MCF 10A (cell line): ENCODE results near the gene C9orf85. TPM values are rescaled to one million over a fixed set of nuclear protein-coding genes. Genes with fewer than 3 reads are reported as not detected.
"Not testable (repeated sequence)": the region's sequence is repeated elsewhere in the genome, so short reads cannot be mapped to it uniquely, and the experiment has no call there.

Experiments
- BruUV-seq: library from RNA; stranded (reverse); fragments of 400-500 nt; replicated peaks from 2 replicates; lab custom pipeline; 2021; lab: Mats Ljungman, UMichigan
- CTCF ChIA-PET: fragments of 300-600 bp; sonication (Branson Sonifier 250); formaldehyde crosslinking; extraction: SDS; loops from one replicate; lab custom pipeline; 2021; ENCODE audit warnings: antibody characterized with exemption, inconsistent platforms; lab: Yijun Ruan, JAX
- POLR2A ChIA-PET: fragments of 300-600, 350-650 bp; sonication (Branson Sonifier 250); formaldehyde crosslinking; extraction: SDS; loops from one replicate; lab custom pipeline; 2020; ENCODE audit warnings: antibody characterized with exemption, inconsistent platforms; lab: Yijun Ruan, JAX
- DNase-seq: peaks from one replicate; pipeline ENCODE4 v3.0.0-alpha.2; 2018; ENCODE audit not compliant: unreplicated experiment
- H3K27ac Mint-ChIP-seq: one replicate; pipeline ENCODE4 v1.8.0; 2022; ENCODE audit warnings: mild to moderate bottlenecking, low read depth, mixed read lengths; ENCODE audit not compliant: unreplicated experiment
- H3K27me3 Mint-ChIP-seq: one replicate; pipeline ENCODE4 v1.8.0; 2022; ENCODE audit warnings: mixed read lengths; ENCODE audit not compliant: insufficient read depth, unreplicated experiment
- H3K36me3 Mint-ChIP-seq: one replicate; pipeline ENCODE4 v1.8.0; 2022; ENCODE audit warnings: mild to moderate bottlenecking, moderate library complexity, mixed read lengths; ENCODE audit not compliant: insufficient read depth, unreplicated experiment
- H3K4me1 Mint-ChIP-seq: one replicate; pipeline ENCODE4 v1.8.0; 2022; ENCODE audit warnings: mixed read lengths; ENCODE audit not compliant: insufficient read depth, unreplicated experiment
- H3K4me3 Mint-ChIP-seq: one replicate; pipeline ENCODE4 v1.8.0; 2022; ENCODE audit warnings: mild to moderate bottlenecking, moderate library complexity, mixed read lengths; ENCODE audit not compliant: unreplicated experiment
- H3K9me3 Mint-ChIP-seq: one replicate; pipeline ENCODE4 v1.8.0; 2022; ENCODE audit warnings: mixed read lengths; ENCODE audit not compliant: unreplicated experiment
- intact Hi-C: fragments of 100-400 bp; cut with micrococcal nuclease; formaldehyde crosslinking; loops from 2 replicates; pipeline ENCODE4 v1.14.1; 2022
- total RNA-seq: library from RNA; stranded (reverse); gene quantifications from 2 replicates; pipeline ENCODE4 v1.2.3, GENCODE V29; 2022
- TF ChIP-seq, protein P1 (sequence below): fragments of 200-600 bp; IDR thresholded peaks from one replicate; pipeline ENCODE4 v1.8.0; 2022; ENCODE audit warnings: antibody characterized with exemption, mild to moderate bottlenecking; ENCODE audit not compliant: unreplicated experiment

The C9orf85 gene
- total RNA-seq, 1 experiment from 2014 or later, result 19.6 TPM

DNA sequence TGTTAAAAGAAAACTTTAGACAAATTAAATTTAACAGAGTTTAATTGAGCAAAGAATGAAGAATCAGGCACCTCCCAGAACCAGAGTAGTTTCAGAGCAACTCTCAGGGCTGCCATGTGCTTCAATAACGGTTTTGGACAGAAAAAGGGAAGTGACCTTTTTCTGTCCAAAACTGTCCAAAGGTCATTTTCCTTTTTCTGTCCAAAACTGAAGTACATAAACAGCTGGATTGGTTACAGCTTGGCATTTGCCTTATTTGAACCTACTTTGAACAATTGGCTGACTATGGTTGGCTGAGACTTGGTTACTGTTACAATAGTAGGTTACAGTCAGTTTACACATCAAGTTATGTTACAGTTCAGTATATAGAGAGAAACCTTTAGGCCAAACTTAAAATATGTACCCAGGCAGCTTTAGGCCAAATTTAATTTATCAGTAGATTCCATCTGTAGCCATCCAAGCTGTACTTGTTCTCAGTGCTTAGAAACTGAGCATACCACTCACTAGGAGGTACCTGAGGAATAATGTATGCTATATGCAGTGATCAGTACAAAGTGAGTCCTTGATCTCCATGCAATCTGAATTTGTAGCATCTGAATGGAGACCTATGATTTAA lies 44.0 kb downstream of the C9orf85 start:
- TF ChIP-seq, protein P1, sequence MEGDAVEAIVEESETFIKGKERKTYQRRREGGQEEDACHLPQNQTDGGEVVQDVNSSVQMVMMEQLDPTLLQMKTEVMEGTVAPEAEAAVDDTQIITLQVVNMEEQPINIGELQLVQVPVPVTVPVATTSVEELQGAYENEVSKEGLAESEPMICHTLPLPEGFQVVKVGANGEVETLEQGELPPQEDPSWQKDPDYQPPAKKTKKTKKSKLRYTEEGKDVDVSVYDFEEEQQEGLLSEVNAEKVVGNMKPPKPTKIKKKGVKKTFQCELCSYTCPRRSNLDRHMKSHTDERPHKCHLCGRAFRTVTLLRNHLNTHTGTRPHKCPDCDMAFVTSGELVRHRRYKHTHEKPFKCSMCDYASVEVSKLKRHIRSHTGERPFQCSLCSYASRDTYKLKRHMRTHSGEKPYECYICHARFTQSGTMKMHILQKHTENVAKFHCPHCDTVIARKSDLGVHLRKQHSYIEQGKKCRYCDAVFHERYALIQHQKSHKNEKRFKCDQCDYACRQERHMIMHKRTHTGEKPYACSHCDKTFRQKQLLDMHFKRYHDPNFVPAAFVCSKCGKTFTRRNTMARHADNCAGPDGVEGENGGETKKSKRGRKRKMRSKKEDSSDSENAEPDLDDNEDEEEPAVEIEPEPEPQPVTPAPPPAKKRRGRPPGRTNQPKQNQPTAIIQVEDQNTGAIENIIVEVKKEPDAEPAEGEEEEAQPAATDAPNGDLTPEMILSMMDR, result no peak
- BruUV-seq, result no TSS peak
- H3K4me3 Mint-ChIP-seq, result no peak overlapping the region
- no peaks in the 10 kb centered on the region for H3K27me3 Mint-ChIP-seq
- H3K36me3 Mint-ChIP-seq, result peaks cover 16% of the 10 kb centered on the region
- no peaks in the 10 kb centered on the region for H3K4me1 Mint-ChIP-seq
- intact Hi-C loops, result no loop called here
- POLR2A ChIA-PET, result no interaction called here
- no peak overlapping the region for H3K27ac Mint-ChIP-seq
- no peak for DNase-seq
- CTCF ChIA-PET, result interaction anchor here (1.1 kb wide), 1 partner anchor 10 kb away, joined by 3 read pairs; no protein-coding TSS in a partner anchor
- no peaks in the 10 kb centered on the region for H3K9me3 Mint-ChIP-seq

- Mint-ChIP-seq H3K27ac (no peak overlapping the region), H3K9me3 (peaks cover 11% of the 10 kb centered on the region), H3K36me3 (peaks cover 6% of the 10 kb centered on the region), H3K4me3 (no peak overlapping the region), H3K4me1 (no peaks in the 10 kb centered on the region), H3K27me3 (no peaks in the 10 kb centered on the region)
- intact Hi-C loops, result no loop called here
- DNase-seq, result no peak
- ChIA-PET CTCF (interaction anchor here (0.5 to 1.2 kb wide), 3 partner anchors 61 to 678 kb away, joined by 3 to 6 read pairs (median 3); no protein-coding TSS in a partner anchor), POLR2A (interaction anchor here (0.7 kb wide), 1 partner anchor 47 kb away, joined by 3 read pairs; no protein-coding TSS in a partner anchor)
- BruUV-seq, result no TSS peak
- TF ChIP-seq, protein P1, result no peak
Observed at GRCh38 chr9:71962328-71962727, 50.9 kb downstream of the C9orf85 start.

GRCh38 chr9:71963471-71963996 lies 52.1 kb downstream of the C9orf85 start:
- H3K27me3 Mint-ChIP-seq, result not testable (repeated sequence)
- peaks cover 15% of the 10 kb centered on the region for H3K36me3 Mint-ChIP-seq

DNA sequence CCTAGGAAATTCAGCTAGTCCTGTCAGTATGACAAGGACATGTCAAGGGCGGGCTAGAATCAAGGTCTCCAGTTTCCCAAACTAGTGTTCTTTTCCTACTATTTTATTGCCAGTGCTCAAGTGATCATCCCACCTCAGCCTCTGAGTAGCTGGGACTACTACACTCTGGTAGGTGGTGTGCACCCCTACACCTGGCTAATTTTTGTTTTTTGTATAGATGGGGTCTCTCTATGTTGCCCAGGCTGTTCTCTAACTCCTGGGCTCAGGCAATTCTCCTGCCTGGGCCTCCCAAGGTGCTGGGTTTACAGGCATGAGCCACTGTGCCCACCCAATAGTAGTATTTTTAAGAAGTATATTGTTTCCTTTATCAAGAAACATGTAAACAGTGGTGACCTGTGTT lies 54.0 kb downstream of the C9orf85 start:
- intact Hi-C loops, result no loop called here
- Mint-ChIP-seq H3K9me3 (peaks cover 26% of the 10 kb centered on the region), H3K4me3 (no peak overlapping the region), H3K36me3 (peaks cover 13% of the 10 kb centered on the region), H3K27me3 (no peaks in the 10 kb centered on the region), H3K27ac (no peak overlapping the region), H3K4me1 (no peaks in the 10 kb centered on the region)
- DNase-seq, result no peak
- CTCF ChIA-PET, result interaction anchor here (0.7 to 1.5 kb wide), 2 partner anchors 10 to 136 kb away, joined by 3 read pairs; no protein-coding TSS in a partner anchor
- POLR2A ChIA-PET, result no interaction called here
- no TSS peak for BruUV-seq
- TF ChIP-seq, protein P1, result no peak

More at GRCh38 chr9:71963471-71963996, 52.1 kb downstream of the C9orf85 start:
- H3K4me1 Mint-ChIP-seq, DNase-seq, intact Hi-C loops, H3K4me3 Mint-ChIP-seq, POLR2A ChIA-PET, BruUV-seq, H3K27ac Mint-ChIP-seq: not testable (repeated sequence)
- CTCF ChIA-PET, result interaction anchor here (1.1 to 1.2 kb wide), 3 partner anchors 33 to 680 kb away, joined by 3 to 6 read pairs (median 4); no protein-coding TSS in a partner anchor
- peaks cover 20% of the 10 kb centered on the region for H3K9me3 Mint-ChIP-seq
